Keratinocyte (primary cell): ENCODE measurements around the gene STX17. TPM values are rescaled to one million over a fixed set of nuclear protein-coding genes. Genes with fewer than 3 reads are reported as not detected.

ENCODE experiments used
- DNase-seq: peaks from one replicate; pipeline ENCODE4 v3.0.0-alpha.2; 2011; ENCODE audit warnings: low read depth, missing footprints, low spot score
- FAIRE-seq: peaks from 2 replicates; lab custom pipeline; 2011; peaks lifted over from hg19 to GRCh38; lab: Jason Lieb, UNC
- H2AFZ ChIP-seq: 2 replicates; pipeline ENCODE4 v1.6.0; 2012; ENCODE audit warnings: low read length, control low read depth, inconsistent platforms; ENCODE audit not compliant: control insufficient read depth
- H3K27ac ChIP-seq: 2 replicates; pipeline ENCODE4 v1.5.1; 2011; ENCODE audit warnings: low read length; ENCODE audit not compliant: control insufficient read depth, insufficient read depth
- H3K27me3 ChIP-seq: 3 replicates; pipeline ENCODE4 v1.6.0; 2011; ENCODE audit warnings: low read length; ENCODE audit not compliant: control insufficient read depth, insufficient read depth; ENCODE audit errors: extremely low read depth
- H3K36me3 ChIP-seq, 2 experiments: 2 replicates in 1 of 2; 3 replicates in 1 of 2; pipeline ENCODE4 v1.5.1; 2011; ENCODE audit warnings: low read length in 2 of 2, mild to moderate bottlenecking in 1 of 2; ENCODE audit not compliant: control insufficient read depth in 2 of 2, insufficient read depth in 2 of 2; ENCODE audit errors: extremely low read depth in 1 of 2
- H3K4me1 ChIP-seq: 3 replicates; pipeline ENCODE4 v1.5.1; 2011; ENCODE audit warnings: low read length; ENCODE audit not compliant: control insufficient read depth, insufficient read depth; ENCODE audit errors: extremely low read depth
- H3K4me2 ChIP-seq: 3 replicates; pipeline ENCODE4 v1.6.0; 2011; ENCODE audit warnings: low read depth, low read length; ENCODE audit not compliant: control insufficient read depth, insufficient read depth; ENCODE audit errors: extremely low read depth
- H3K4me3 ChIP-seq, 3 experiments: fragments of 200-600 bp in 1 of 3; sonication (generic) in 1 of 3; 2 replicates in 2 of 3; 3 replicates in 1 of 3; pipeline ENCODE4 v1.5.1; 2011 to 2016; ENCODE audit warnings: low read length in 3 of 3, mild to moderate bottlenecking in 3 of 3, control low read depth in 2 of 3, inconsistent platforms in 1 of 3, low read depth in 1 of 3, mixed read lengths in 1 of 3, mixed run types in 1 of 3, moderate library complexity in 1 of 3; ENCODE audit not compliant: control insufficient read depth in 2 of 3, insufficient read depth in 2 of 3; ENCODE audit errors: extremely low read depth in 1 of 3
- H3K79me2 ChIP-seq: 2 replicates; pipeline ENCODE4 v1.6.0; 2012; ENCODE audit warnings: low read length; ENCODE audit not compliant: control insufficient read depth, insufficient read depth
- H3K9ac ChIP-seq: 3 replicates; pipeline ENCODE4 v1.6.0; 2011; ENCODE audit warnings: low read length; ENCODE audit not compliant: control insufficient read depth, insufficient read depth; ENCODE audit errors: extremely low read depth
- H3K9me1 ChIP-seq: 3 replicates; pipeline ENCODE4 v1.6.0; 2011; ENCODE audit warnings: low read length; ENCODE audit not compliant: control insufficient read depth, insufficient read depth; ENCODE audit errors: extremely low read depth
- H3K9me3 ChIP-seq: 2 replicates; pipeline ENCODE4 v1.5.1; 2012; ENCODE audit warnings: low read depth, low read length; ENCODE audit not compliant: control insufficient read depth
- H4K20me1 ChIP-seq: 3 replicates; pipeline ENCODE4 v1.6.0; 2011; ENCODE audit warnings: low read length; ENCODE audit not compliant: control insufficient read depth, insufficient read depth; ENCODE audit errors: extremely low read depth
- CTCF ChIP-seq, 3 experiments: IDR thresholded peaks in 1 of 3; conservative IDR thresholded peaks in 1 of 3; optimal IDR thresholded peaks in 1 of 3; 2 replicates in 2 of 3; 3 replicates in 1 of 3; pipeline versions ENCODE3 to v1.5.1; 2011; ENCODE audit warnings: low read length in 3 of 3, mild to moderate bottlenecking in 3 of 3, moderate library complexity in 2 of 3, control low read depth in 1 of 3, inconsistent platforms in 1 of 3; ENCODE audit not compliant: insufficient read depth in 2 of 3; ENCODE audit errors: extremely low read depth in 1 of 3
- EZH2 ChIP-seq: IDR thresholded peaks from one replicate; pipeline ENCODE4 v1.6.1; 2012; ENCODE audit warnings: inconsistent platforms, mild to moderate bottlenecking, low read length, moderate library complexity
- dilution Hi-C: fragments of 300-500 bp; cut with MboI; formaldehyde crosslinking; loops from one replicate; pipeline ENCODE4 v1.7.0; 2020; ENCODE audit warnings: low sequenced_read_pairs; ENCODE audit not compliant: extremely low pct_ligation_motif_present
- polyA plus RNA-seq, 5 experiments: library from polyadenylated mRNA; depleted of rRNA in 3 of 5; stranded (reverse) in 3 of 5; stranded (forward) in 1 of 5; unstranded in 1 of 5; fragments of >200 nt; gene quantifications; 1 replicate in 1 of 5; 2 replicates in 3 of 5; 3 replicates in 1 of 5; pipeline versions ENCODE4 v1.2.1 to v1.2.3, GENCODE V29; 2011 to 2012; ENCODE audit warnings: missing spikeins in 2 of 5, low read depth in 1 of 5, low replicate concordance in 1 of 5

The STX17 gene
- polyA plus RNA-seq, 1 donor (not counting 4 experiments of a cell fraction or from before 2014, with no cell fraction given): 12.6 TPM

GRCh38 chr9:99921875-99922710, 15.6 kb downstream of the STX17 start:
- TF ChIP-seq CTCF (optimal IDR thresholded peaks at IDR 0.05 in 1 of 3, IDR thresholded peaks at IDR 0.05 in 1 of 3, conservative IDR thresholded peaks at IDR 0.05 in 1 of 3; ENCODE audit: extremely low read depth in 1 of 3, insufficient read depth in 2 of 3, low read length in 3 of 3) (no peak), EZH2 (no peak)
- DNase-seq: no peak
- no peaks in the 10 kb centered on the region for H3K9me3 ChIP-seq
- H3K27me3 ChIP-seq: no peaks in the 10 kb centered on the region
- H3K9ac ChIP-seq: no peak overlapping the region
- dilution Hi-C loops: no loop called here
- peaks cover 2% of the 10 kb centered on the region for H3K4me1 ChIP-seq
- no peaks in the 10 kb centered on the region for H3K9me1 ChIP-seq
- H3K36me3 ChIP-seq: peaks cover 6 to 8% of the 10 kb centered on the region in 2 experiments
- no peak overlapping the region for H2AFZ ChIP-seq
- no peak overlapping the region for H3K27ac ChIP-seq
- FAIRE-seq: no peak
- no peak overlapping the region for H3K4me3 ChIP-seq
- no peak overlapping the region for H3K4me2 ChIP-seq
- H3K79me2 ChIP-seq: no peaks in the 10 kb centered on the region
- H4K20me1 ChIP-seq: no peaks in the 10 kb centered on the region

- H3K9me3 ChIP-seq: no peaks in the 10 kb centered on the region
- no peak overlapping the region for H2AFZ ChIP-seq
- TF ChIP-seq EZH2 (no peak), CTCF (optimal IDR thresholded peaks at IDR 0.05 in 1 of 3, IDR thresholded peaks at IDR 0.05 in 1 of 3, conservative IDR thresholded peaks at IDR 0.05 in 1 of 3; ENCODE audit: extremely low read depth in 1 of 3, insufficient read depth in 2 of 3, low read length in 3 of 3) (no peak)
- no peaks in the 10 kb centered on the region for H3K27me3 ChIP-seq
- dilution Hi-C loops: no loop called here
- no peaks in the 10 kb centered on the region for H3K9me1 ChIP-seq
- H3K36me3 ChIP-seq: peaks cover 6 to 8% of the 10 kb centered on the region in 2 experiments
- H3K79me2 ChIP-seq: no peaks in the 10 kb centered on the region
- FAIRE-seq (no peak), DNase-seq (no peak)
- H3K4me1 ChIP-seq: peaks cover 2% of the 10 kb centered on the region
- no peaks in the 10 kb centered on the region for H4K20me1 ChIP-seq
- no peak overlapping the region for H3K9ac ChIP-seq
- no peak overlapping the region for H3K27ac ChIP-seq
- H3K4me2 ChIP-seq: no peak overlapping the region
- H3K4me3 ChIP-seq: no peak overlapping the region
Observed at GRCh38 chr9:99922711-99923030, 16.2 kb downstream of the STX17 start.
